ENCODE results near the gene KCNMB2.

The KCNMB2 gene

GRCh38 chr3:178777718-178778411, 241.6 kb downstream of the KCNMB2 start:
- CTCF ChIA-PET: no interaction called here
- DNase-seq (ENCODE audit: extremely low spot score): no peak
- POLR2A ChIA-PET: no interaction called here
- TF ChIP-seq LEF1 (IDR thresholded peaks at IDR 0.05; ENCODE audit: borderline replicate concordance) (no peak), ARNT (IDR thresholded peaks at IDR 0.05) (no peak), BHLHE40 (IDR thresholded peaks at IDR 0.05; ENCODE audit: borderline replicate concordance) (no peak), SP1 (IDR thresholded peaks at IDR 0.05) (no peak), NFRKB (IDR thresholded peaks at IDR 0.05) (no peak)

- ChIA-PET CTCF (no interaction called here), POLR2A (no interaction called here)
- TF ChIP-seq NFRKB (IDR thresholded peaks at IDR 0.05) (no peak), LEF1 (IDR thresholded peaks at IDR 0.05; ENCODE audit: borderline replicate concordance) (no peak), ZNF384 (IDR thresholded peaks at IDR 0.05) (no peak), L3MBTL2 (conservative IDR thresholded peaks at IDR 0.05) (no peak), PKNOX1 (IDR thresholded peaks at IDR 0.05) (no peak), HDGF (IDR thresholded peaks at IDR 0.05; ENCODE audit: borderline replicate concordance) (no peak), FOXA1 (IDR thresholded peaks at IDR 0.05) (no peak), SUZ12 (IDR thresholded peaks at IDR 0.05) (no peak)
- DNase-seq (ENCODE audit: extremely low spot score): no peak
These were observed 242.4 kb downstream of the KCNMB2 start for GRCh38 chr3:178778589-178778988.

- DNase-seq (ENCODE audit: extremely low spot score): no peak
- CTCF ChIA-PET: no interaction called here
- POLR2A ChIA-PET: no interaction called here
- no peak for TF ChIP-seq NFRKB (IDR thresholded peaks at IDR 0.05)
- no peak for TF ChIP-seq SP1 (IDR thresholded peaks at IDR 0.05)
- TF ChIP-seq ARNT (IDR thresholded peaks at IDR 0.05): no peak
- no peak for TF ChIP-seq HDGF (IDR thresholded peaks at IDR 0.05; ENCODE audit: borderline replicate concordance)
- no peak for TF ChIP-seq ELF4 (IDR thresholded peaks at IDR 0.05)
- TF ChIP-seq LEF1 (IDR thresholded peaks at IDR 0.05; ENCODE audit: borderline replicate concordance): no peak
- TF ChIP-seq TARDBP (IDR thresholded peaks at IDR 0.05): no peak
- no peak for TF ChIP-seq ZNF384 (IDR thresholded peaks at IDR 0.05)
These were observed 249.7 kb downstream of the KCNMB2 start for GRCh38 chr3:178785961-178786360.

- TF ChIP-seq L3MBTL2 (conservative IDR thresholded peaks at IDR 0.05) (no peak), ARNT (IDR thresholded peaks at IDR 0.05) (no peak), NFRKB (IDR thresholded peaks at IDR 0.05) (no peak), LEF1 (IDR thresholded peaks at IDR 0.05; ENCODE audit: borderline replicate concordance) (no peak), BHLHE40 (IDR thresholded peaks at IDR 0.05; ENCODE audit: borderline replicate concordance) (no peak), SP1 (IDR thresholded peaks at IDR 0.05) (no peak), FOXK2 (IDR thresholded peaks at IDR 0.05) (no peak), FOXM1 (IDR thresholded peaks at IDR 0.05; ENCODE audit: borderline replicate concordance) (no peak), SUZ12 (IDR thresholded peaks at IDR 0.05) (no peak), HDGF (IDR thresholded peaks at IDR 0.05; ENCODE audit: borderline replicate concordance) (no peak), FOXA1 (IDR thresholded peaks at IDR 0.05) (no peak), ZNF384 (IDR thresholded peaks at IDR 0.05) (no peak), CTBP1 (IDR thresholded peaks at IDR 0.05; ENCODE audit: borderline replicate concordance) (no peak), PKNOX1 (IDR thresholded peaks at IDR 0.05) (no peak), TARDBP (IDR thresholded peaks at IDR 0.05) (no peak), ELF4 (IDR thresholded peaks at IDR 0.05) (no peak)
- ChIA-PET CTCF (interaction anchor here (0.6 kb wide), 1 partner anchor 88 kb away, joined by 3 read pairs; no protein-coding TSS in a partner anchor), POLR2A (no interaction called here)
- no peak for DNase-seq (ENCODE audit: extremely low spot score)
These were observed 251.7 kb downstream of the KCNMB2 start for GRCh38 chr3:178787960-178788359.

GRCh38 chr3:178794711-178795110, 258.5 kb downstream of the KCNMB2 start:
- no peak for TF ChIP-seq ARNT (IDR thresholded peaks at IDR 0.05)
- no peak for DNase-seq (ENCODE audit: extremely low spot score)
- ChIA-PET POLR2A (no interaction called here), CTCF (no interaction called here)

GRCh38 chr3:178795349-178795748, 259.1 kb downstream of the KCNMB2 start:
- ChIA-PET CTCF (no interaction called here), POLR2A (no interaction called here)
- TF ChIP-seq PKNOX1 (IDR thresholded peaks at IDR 0.05) (no peak), ARNT (IDR thresholded peaks at IDR 0.05) (no peak), HDGF (IDR thresholded peaks at IDR 0.05; ENCODE audit: borderline replicate concordance) (no peak), CTBP1 (IDR thresholded peaks at IDR 0.05; ENCODE audit: borderline replicate concordance) (no peak), SUZ12 (IDR thresholded peaks at IDR 0.05) (no peak), FOXA1 (IDR thresholded peaks at IDR 0.05) (no peak)
- no peak for DNase-seq (ENCODE audit: extremely low spot score)

GRCh38 chr3:178802259-178802658, 266.0 kb downstream of the KCNMB2 start:
- DNase-seq (ENCODE audit: extremely low spot score): no peak

More at GRCh38 chr3:178802259-178802658, 266.0 kb downstream of the KCNMB2 start:
- CTCF ChIA-PET: no interaction called here
- POLR2A ChIA-PET: no interaction called here
- TF ChIP-seq L3MBTL2 (conservative IDR thresholded peaks at IDR 0.05) (no peak), BHLHE40 (IDR thresholded peaks at IDR 0.05; ENCODE audit: borderline replicate concordance) (no peak)

Measured in HEK293T (cell line).